Erythroblast (primary cell): ENCODE results near the gene TLE7.

Experiments used
- GATA1 ChIP-seq: IDR thresholded peaks from 2 replicates; pipeline ENCODE4 v1.6.1; 2011; ENCODE audit warnings: low read depth, mild to moderate bottlenecking, control low read depth, low read length, moderate library complexity
- POLR2A ChIP-seq: IDR thresholded peaks from 2 replicates; pipeline ENCODE4 v1.6.1; 2011; ENCODE audit warnings: mild to moderate bottlenecking, low read length

GRCh38 chr16:71408536-71408935 is 33.3 kb downstream of the TLE7 start:
- TF ChIP-seq POLR2A (no peak), GATA1 (no peak)
